ENCODE results near the gene GPHN. TPM values are rescaled to one million over a fixed set of nuclear protein-coding genes. Genes with fewer than 3 reads are reported as not detected.

GPHN gene
- total RNA-seq, 1 experiment from 2014 or later: 18.1 TPM

DNA sequence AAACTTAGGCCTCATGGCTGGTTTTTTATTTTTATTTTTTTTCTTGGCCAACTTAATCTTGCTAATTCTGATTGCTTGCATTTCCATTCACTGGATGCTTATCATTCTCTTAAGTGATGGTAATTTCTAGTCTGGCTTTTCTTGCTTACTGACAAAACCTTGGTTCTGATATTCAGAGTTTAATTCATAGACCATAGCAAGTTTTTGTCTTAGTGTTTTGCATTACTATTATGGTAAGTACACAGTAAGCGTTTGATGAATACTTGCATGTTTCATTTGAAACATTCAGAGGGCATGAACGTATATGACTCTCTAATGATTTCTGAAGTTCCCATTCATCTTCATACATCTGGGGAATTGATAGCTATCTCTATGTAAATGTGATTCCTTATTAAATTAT is 55.8 kb downstream of the GPHN start:
- no peaks in the 10 kb centered on the region for H3K27me3 Mint-ChIP-seq (ENCODE audit: low read depth)
- ChIA-PET POLR2A (no interaction called here), CTCF (interaction anchor here (1.2 kb wide), 1 partner anchor 204 kb away, joined by 3 read pairs; no protein-coding TSS in a partner anchor)
- H3K9me3 Mint-ChIP-seq: peaks cover 15% of the 10 kb centered on the region
- H3K4me3 Mint-ChIP-seq: no peak overlapping the region
- peaks cover 13% of the 10 kb centered on the region for H3K36me3 Mint-ChIP-seq
- peak overlapping the region; percentile 54 for H3K27ac Mint-ChIP-seq
- ATAC-seq (no peak), DNase-seq (ENCODE audit: low spot score) (no peak)
- peaks cover 25% of the 10 kb centered on the region for H3K4me1 Mint-ChIP-seq
- TF ChIP-seq ZNF532 (CRISPR knock-in tag; IDR thresholded peaks at IDR 0.05; ENCODE audit: borderline replicate concordance): no peak
- no peak for TF ChIP-seq ZNF138 (CRISPR knock-in tag; conservative IDR thresholded peaks at IDR 0.05)
- no peak for TF ChIP-seq PREB (CRISPR knock-in tag; IDR thresholded peaks at IDR 0.05; ENCODE audit: borderline replicate concordance)
- no peak for TF ChIP-seq NR2C2 (CRISPR knock-in tag; IDR thresholded peaks at IDR 0.05)
- no peak for TF ChIP-seq CDX4 (CRISPR knock-in tag; IDR thresholded peaks at IDR 0.05; ENCODE audit: borderline replicate concordance)
- no peak for TF ChIP-seq ZNF671 (CRISPR knock-in tag; IDR thresholded peaks at IDR 0.05)
- no peak for TF ChIP-seq FOXP4 (CRISPR knock-in tag; IDR thresholded peaks at IDR 0.05)
- no peak for TF ChIP-seq TEAD4 (CRISPR knock-in tag; IDR thresholded peaks at IDR 0.05)
- TF ChIP-seq STAT6 (CRISPR knock-in tag; conservative IDR thresholded peaks at IDR 0.05; ENCODE audit: low read depth): no peak
- TF ChIP-seq SP1 (CRISPR knock-in tag; conservative IDR thresholded peaks at IDR 0.05): no peak
- no peak for TF ChIP-seq ZNF416 (CRISPR knock-in tag; IDR thresholded peaks at IDR 0.05)
- TF ChIP-seq NR3C1 (CRISPR knock-in tag; conservative IDR thresholded peaks at IDR 0.05; ENCODE audit: low read depth): no peak
- TF ChIP-seq IRF2 (CRISPR knock-in tag; IDR thresholded peaks at IDR 0.05; ENCODE audit: borderline replicate concordance, low read depth): no peak
- no peak for TF ChIP-seq ZBTB21 (CRISPR knock-in tag; IDR thresholded peaks at IDR 0.05; ENCODE audit: borderline replicate concordance)
- no peak for TF ChIP-seq E2F1 (CRISPR knock-in tag; IDR thresholded peaks at IDR 0.05)
- no peak for TF ChIP-seq NFATC4 (CRISPR knock-in tag; IDR thresholded peaks at IDR 0.05)
